ENCODE data around the gene NIPAL3. TPM values are rescaled to one million over a fixed set of nuclear protein-coding genes. Genes with fewer than 3 reads are reported as not detected.

Gene NIPAL3
- total RNA-seq, 4 donors from 2014 or later, result 5.1 to 16.4 (median 13.1) TPM

GRCh38 chr1:24475700-24476099, 60.1 kb downstream of the NIPAL3 start:
- no peak for TF ChIP-seq CTCF (IDR thresholded peaks at IDR 0.05; ENCODE audit: low read depth)

DNA sequence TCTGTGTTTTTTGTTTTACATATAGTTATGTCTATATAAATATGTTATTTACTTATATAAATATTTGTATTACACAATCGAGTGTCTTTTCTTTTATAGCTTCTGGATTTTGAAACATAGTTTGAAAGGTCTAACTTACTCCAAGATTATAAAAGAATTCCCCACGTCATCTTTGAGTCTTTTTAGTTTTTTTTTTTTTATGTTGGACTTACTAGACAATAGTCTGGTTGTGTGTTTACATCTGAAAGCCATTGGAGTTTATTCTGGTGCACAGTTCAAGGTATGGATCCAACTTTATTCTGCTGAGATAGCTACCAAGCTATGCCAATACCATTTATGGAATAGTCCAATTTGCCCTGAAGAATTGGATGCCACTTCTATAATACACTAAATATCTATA, 61.0 kb downstream of the NIPAL3 start:
- no peak for TF ChIP-seq CTCF (IDR thresholded peaks at IDR 0.05; ENCODE audit: low read depth)

DNA sequence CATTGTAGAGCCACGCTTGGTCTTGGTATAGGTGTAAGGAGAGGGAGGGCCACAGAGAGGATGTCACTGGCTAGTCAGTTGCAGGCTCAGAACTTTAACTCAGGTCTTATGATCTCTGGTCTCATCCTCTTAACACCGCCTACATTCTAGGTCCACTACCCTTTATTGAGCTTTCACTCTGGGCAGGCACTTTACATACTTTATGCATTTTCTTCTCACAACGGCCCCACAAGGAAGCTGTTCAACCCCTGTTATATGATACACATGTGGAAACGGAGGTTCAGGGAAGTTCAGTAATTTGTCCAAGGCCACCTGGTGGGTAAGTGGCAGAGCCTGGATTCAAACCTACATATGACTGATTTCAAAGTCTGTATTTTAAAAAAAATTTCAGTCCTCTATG, 61.7 kb downstream of the NIPAL3 start:
- no peak for TF ChIP-seq CTCF (IDR thresholded peaks at IDR 0.05; ENCODE audit: low read depth)

DNA sequence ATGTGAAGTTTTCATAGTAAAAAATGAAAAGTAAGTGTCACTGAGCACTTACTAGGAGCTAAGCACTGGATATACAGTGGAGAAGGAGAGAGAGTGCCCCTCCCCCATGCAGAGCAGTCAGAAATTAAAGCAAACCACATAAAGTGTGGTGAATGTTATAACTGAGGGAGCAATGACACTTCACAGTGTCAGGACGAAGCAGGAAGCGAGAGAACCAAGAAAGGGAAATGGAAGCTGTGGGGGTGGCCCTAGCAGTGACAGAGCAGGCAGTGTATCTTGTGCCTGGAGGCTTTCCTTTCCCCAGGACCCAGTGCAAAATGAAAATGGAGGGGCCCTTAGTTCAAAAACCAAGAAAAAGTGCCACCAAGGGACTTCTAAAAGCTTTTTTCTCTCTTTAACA, 65.5 kb downstream of the NIPAL3 start:
- TF ChIP-seq CTCF (IDR thresholded peaks at IDR 0.05; ENCODE audit: low read depth), result no peak

DNA sequence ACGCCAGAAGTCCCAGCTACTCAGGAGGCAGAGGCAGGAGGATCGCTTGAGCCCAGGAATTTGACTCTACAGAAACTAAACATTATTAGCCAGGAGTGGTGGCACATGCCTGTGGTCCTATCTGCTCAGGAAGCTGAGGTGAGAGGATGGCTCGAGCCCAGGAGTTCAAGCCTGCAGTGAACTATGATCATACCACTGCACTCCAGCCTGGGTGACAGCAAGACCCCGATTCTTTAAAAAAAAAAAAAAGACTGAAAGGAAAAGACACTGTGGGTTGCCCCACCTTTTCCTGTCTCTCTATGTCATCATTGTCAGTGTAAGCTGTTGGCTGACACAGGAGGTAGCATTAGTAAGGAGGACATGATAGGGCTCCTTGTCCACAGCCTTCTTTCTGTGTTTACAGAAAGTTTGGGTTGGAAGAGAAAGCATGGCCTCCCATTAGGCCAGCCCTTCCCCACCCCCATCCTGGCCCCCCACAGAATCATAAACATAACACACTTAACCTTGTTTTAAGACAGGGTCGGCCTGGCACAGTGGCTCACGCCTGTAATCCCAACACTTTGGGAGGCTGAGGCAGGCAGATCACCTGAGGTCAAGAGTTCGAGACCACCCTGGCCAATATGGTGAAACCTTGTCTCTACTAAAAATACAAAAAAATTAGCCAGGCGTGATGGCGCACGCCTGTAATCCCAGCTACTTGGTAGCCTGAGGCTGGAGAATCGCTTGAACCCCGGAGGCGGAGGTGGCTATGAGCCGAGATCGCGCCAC, 66.4 kb downstream of the NIPAL3 start:
- TF ChIP-seq CTCF (IDR thresholded peaks at IDR 0.05; ENCODE audit: low read depth), result no peak

GRCh38 chr1:24483441-24483840, 67.8 kb downstream of the NIPAL3 start:
- TF ChIP-seq CTCF (IDR thresholded peaks at IDR 0.05; ENCODE audit: low read depth), result no peak

- TF ChIP-seq CTCF (IDR thresholded peaks at IDR 0.05; ENCODE audit: low read depth), result no peak
Measured at GRCh38 chr1:24484199-24484598, 68.6 kb downstream of the NIPAL3 start.
